ENCODE results near the gene MRPL53. TPM values are rescaled to one million over a fixed set of nuclear protein-coding genes. Genes with fewer than 3 reads are reported as not detected.

Gene MRPL53
- total and polyA plus RNA-seq, 9 of the 15 experiments (the other 6 are each of a cell fraction or from before 2014, with no cell fraction given), result 11.5 to 87.9 (median 41.1) TPM

- no peak for TF ChIP-seq ELK3 (CRISPR knock-in tag; IDR thresholded peaks at IDR 0.05)
These were observed 31.3 kb upstream of the MRPL53 start (continued) for GRCh38 chr2:74503506-74504475.

- Histone ChIP-seq H2AFZ (ENCODE audit: low read depth, low read length) (peak overlapping the region; percentile 97), H3K9me3 (replicated peaks; ENCODE audit: control insufficient read depth, insufficient read depth, low read depth, low read length) (no peaks in the 10 kb centered on the region), H3K27me3 (ENCODE audit: control insufficient read depth in 2 of 2, insufficient read depth in 2 of 2, low read length in 2 of 2) (no peaks in the 10 kb centered on the region), H3K4me2 (ENCODE audit: insufficient read depth, low read length) (peak overlapping the region; percentile 95), H3K36me3 (ENCODE audit: control insufficient read depth, insufficient read depth, low read length) (peaks cover 13% of the 10 kb centered on the region; the same call in 2 of the 3 replicates), H3K9ac (ENCODE audit: insufficient read depth in 1 of 2, low read depth in 2 of 2, low read length in 2 of 2) (peak overlapping the region; percentile 87 to 94), H3K4me3 (peak overlapping the region; percentile 40), H4K20me1 (replicated peaks; ENCODE audit: control insufficient read depth, insufficient read depth, low read length) (no peaks in the 10 kb centered on the region), H3K27ac (ENCODE audit: extremely low read depth, low read depth, low read length) (peak overlapping the region; percentile 79), H3K4me1 (replicated peaks in 1 of 2; ENCODE audit: control insufficient read depth in 2 of 2, insufficient read depth in 2 of 2, low read length in 2 of 2) (peaks cover 29 to 69% of the 10 kb centered on the region in 2 experiments; a peak in 4 of 5 replicates), H3K9me1 (ENCODE audit: control insufficient read depth, insufficient read depth, low read length) (no peaks in the 10 kb centered on the region), H3K79me2 (ENCODE audit: control insufficient read depth, insufficient read depth, low read length) (peaks cover 46% of the 10 kb centered on the region)
- intact Hi-C loops (cut with micrococcal nuclease), result loop anchor here (1.0 to 5.0 kb wide), 2 partner anchors 20 to 69 kb away; partner anchors contain the start of gene TTC31
- CTCF ChIA-PET (ENCODE audit: low intra/inter-chr PET ratio), result no interaction called here
- BruUV-seq (replicated peaks), result no TSS peak
- in situ Hi-C loops (cut with MboI), result no loop called here
- DNase-seq (ENCODE audit: extremely low read depth in 1 of 4, low spot score in 3 of 4) (peak; percentile 77 to 94 (median 86)), FAIRE-seq (peak; percentile 89), ATAC-seq (peak; percentile 82)
- POLR2A ChIA-PET, result interaction anchor here (0.6 to 1.6 kb wide), 13 partner anchors 9 to 440 kb away, joined by 3 to 6 read pairs (median 4); partner anchors contain the start of genes AUP1, CCDC142, HTRA2 and TTC31
- WGBS (ENCODE audit: insufficient coverage, low coverage, missing lambda C conversion rate), result under 1% methylated on average over 60 of the region's 67 CpGs
- TF ChIP-seq MCM7 (IDR thresholded peaks at IDR 0.05) (no peak), CCNT2 (IDR thresholded peaks at IDR 0.05; ENCODE audit: borderline replicate concordance, extremely low read depth, insufficient read length, low read depth, low read length) (peak; percentile 74), POLR2G (IDR thresholded peaks at IDR 0.05; ENCODE audit: low read depth, low read length) (peak; percentile 97), NFIC (IDR thresholded peaks at IDR 0.05) (0 out of 2 replicates have a peak, but pooled peaks have one; percentile 4), TSHZ1 (CRISPR knock-in tag; IDR thresholded peaks at IDR 0.05) (no peak)
These were observed 30.4 kb upstream of the MRPL53 start for GRCh38 chr2:74502720-74503505.
